ENCODE data around the gene ZXDC. TPM values are rescaled to one million over a fixed set of nuclear protein-coding genes. Genes with fewer than 3 reads are reported as not detected.

Gene ZXDC
- total and polyA plus RNA-seq, 2 experiments from 2014 or later, result 24.1 to 25.0 TPM

- Histone ChIP-seq H3K4me1 (ENCODE audit: insufficient read depth) (peaks cover 4% of the 10 kb centered on the region), H3K79me2 (no peaks in the 10 kb centered on the region), H3K9me3 (ENCODE audit: low read depth) (no peaks in the 10 kb centered on the region), H3K4me2 (no peak overlapping the region), H3K9me2 (replicated peaks; ENCODE audit: insufficient read depth) (no peaks in the 10 kb centered on the region), H3K4me3 (no peak overlapping the region), H3K27ac (no peak overlapping the region), H3K36me3 (replicated peaks; ENCODE audit: insufficient read depth, low read depth) (no peaks in the 10 kb centered on the region), H4K20me1 (ENCODE audit: insufficient read depth, poor library complexity, severe bottlenecking) (no peaks in the 10 kb centered on the region), H2AFZ (no peak overlapping the region), H3K27me3 (no peaks in the 10 kb centered on the region)
- WGBS (ENCODE audit: low lambda C conversion rate, missing lambda C conversion rate), result 90% methylated on average over 14 of the region's 14 CpGs
- DNase-seq (ENCODE audit: low spot score), result no peak
- no peak for TF ChIP-seq EZH2phosphoT487 (IDR thresholded peaks at IDR 0.05; ENCODE audit: low read depth, severe bottlenecking, unreplicated experiment)
- no peak for TF ChIP-seq EZH2 (IDR thresholded peaks at IDR 0.05; ENCODE audit: borderline replicate concordance)
- TF ChIP-seq, protein P1, sequence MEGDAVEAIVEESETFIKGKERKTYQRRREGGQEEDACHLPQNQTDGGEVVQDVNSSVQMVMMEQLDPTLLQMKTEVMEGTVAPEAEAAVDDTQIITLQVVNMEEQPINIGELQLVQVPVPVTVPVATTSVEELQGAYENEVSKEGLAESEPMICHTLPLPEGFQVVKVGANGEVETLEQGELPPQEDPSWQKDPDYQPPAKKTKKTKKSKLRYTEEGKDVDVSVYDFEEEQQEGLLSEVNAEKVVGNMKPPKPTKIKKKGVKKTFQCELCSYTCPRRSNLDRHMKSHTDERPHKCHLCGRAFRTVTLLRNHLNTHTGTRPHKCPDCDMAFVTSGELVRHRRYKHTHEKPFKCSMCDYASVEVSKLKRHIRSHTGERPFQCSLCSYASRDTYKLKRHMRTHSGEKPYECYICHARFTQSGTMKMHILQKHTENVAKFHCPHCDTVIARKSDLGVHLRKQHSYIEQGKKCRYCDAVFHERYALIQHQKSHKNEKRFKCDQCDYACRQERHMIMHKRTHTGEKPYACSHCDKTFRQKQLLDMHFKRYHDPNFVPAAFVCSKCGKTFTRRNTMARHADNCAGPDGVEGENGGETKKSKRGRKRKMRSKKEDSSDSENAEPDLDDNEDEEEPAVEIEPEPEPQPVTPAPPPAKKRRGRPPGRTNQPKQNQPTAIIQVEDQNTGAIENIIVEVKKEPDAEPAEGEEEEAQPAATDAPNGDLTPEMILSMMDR (IDR thresholded peaks at IDR 0.05; ENCODE audit: poor library complexity), result no peak
These were observed 10.7 kb upstream of the ZXDC start for GRCh38 chr3:126486360-126486847.

- H3K4me1 ChIP-seq (ENCODE audit: insufficient read depth), result peaks cover 6% of the 10 kb centered on the region
- no peaks in the 10 kb centered on the region for H4K20me1 ChIP-seq (ENCODE audit: insufficient read depth, poor library complexity, severe bottlenecking)
- no peaks in the 10 kb centered on the region for H3K9me2 ChIP-seq (replicated peaks; ENCODE audit: insufficient read depth)
- H3K4me2 ChIP-seq, result no peak overlapping the region
- no peak overlapping the region for H3K27ac ChIP-seq
- no peaks in the 10 kb centered on the region for H3K79me2 ChIP-seq
- H3K36me3 ChIP-seq (replicated peaks; ENCODE audit: insufficient read depth, low read depth), result no peaks in the 10 kb centered on the region
- H3K9me3 ChIP-seq (ENCODE audit: low read depth), result no peaks in the 10 kb centered on the region
- TF ChIP-seq EZH2phosphoT487 (IDR thresholded peaks at IDR 0.05; ENCODE audit: low read depth, severe bottlenecking, unreplicated experiment), result no peak
- no peak for TF ChIP-seq EZH2 (IDR thresholded peaks at IDR 0.05; ENCODE audit: borderline replicate concordance)
- TF ChIP-seq, protein P1 (IDR thresholded peaks at IDR 0.05; ENCODE audit: poor library complexity), result no peak
- no peak for DNase-seq (ENCODE audit: low spot score)
- 98% methylated on average over 9 of the region's 9 CpGs for WGBS (ENCODE audit: low lambda C conversion rate, missing lambda C conversion rate)
- no peak overlapping the region for H3K4me3 ChIP-seq
- H3K27me3 ChIP-seq, result no peaks in the 10 kb centered on the region
- no peak overlapping the region for H2AFZ ChIP-seq
These were observed 10.3 kb upstream of the ZXDC start for GRCh38 chr3:126485956-126486355.

GRCh38 chr3:126485176-126485897 is 9.6 kb upstream of the ZXDC start:
- no peak overlapping the region for H3K4me3 ChIP-seq
- no peaks in the 10 kb centered on the region for H3K9me2 ChIP-seq (replicated peaks; ENCODE audit: insufficient read depth)
- H3K79me2 ChIP-seq, result no peaks in the 10 kb centered on the region
- TF ChIP-seq EZH2phosphoT487 (IDR thresholded peaks at IDR 0.05; ENCODE audit: low read depth, severe bottlenecking, unreplicated experiment), result no peak
- TF ChIP-seq EZH2 (IDR thresholded peaks at IDR 0.05; ENCODE audit: borderline replicate concordance), result no peak
- TF ChIP-seq, protein P1 (IDR thresholded peaks at IDR 0.05; ENCODE audit: poor library complexity), result no peak
- DNase-seq (ENCODE audit: low spot score), result no peak
- H3K27ac ChIP-seq, result no peak overlapping the region
- H3K4me1 ChIP-seq (ENCODE audit: insufficient read depth), result peaks cover 6% of the 10 kb centered on the region
- whole genome bisulfite sequencing (ENCODE audit: low lambda C conversion rate, missing lambda C conversion rate), result 94% methylated on average over 6 of the region's 8 CpGs
- no peaks in the 10 kb centered on the region for H3K9me3 ChIP-seq (ENCODE audit: low read depth)
- H4K20me1 ChIP-seq (ENCODE audit: insufficient read depth, poor library complexity, severe bottlenecking), result no peaks in the 10 kb centered on the region
- no peak overlapping the region for H2AFZ ChIP-seq
- H3K4me2 ChIP-seq, result no peak overlapping the region
- no peaks in the 10 kb centered on the region for H3K27me3 ChIP-seq
- no peaks in the 10 kb centered on the region for H3K36me3 ChIP-seq (replicated peaks; ENCODE audit: insufficient read depth, low read depth)
